H1 (cell line): ENCODE measurements around the gene CFAP61. TPM values are rescaled to one million over a fixed set of nuclear protein-coding genes. Genes with fewer than 3 reads are reported as not detected.

Experiments
- CTCF ChIA-PET: fragments of 300-600 bp; sonication (Branson Sonifier 250); formaldehyde crosslinking; loops from one replicate; lab custom pipeline; 2021; ENCODE audit not compliant: partially characterized antibody; lab: Charles Lee
- POLR2A ChIA-PET: fragments of 300-600 bp; sonication (Branson Sonifier 250); formaldehyde crosslinking; loops from one replicate; lab custom pipeline; 2021; ENCODE audit warnings: inconsistent platforms; ENCODE audit not compliant: partially characterized antibody; lab: Charles Lee
- DNase-seq, 2 experiments: peaks; one replicate each; pipeline versions ENCODE4 v3.0.0 to v3.0.0-alpha.2; 2010 to 2022; ENCODE audit warnings: low spot score in 2 of 2, low read depth in 1 of 2, mixed read lengths in 1 of 2
- FAIRE-seq: peaks from 2 replicates; lab custom pipeline; 2011; peaks lifted over from hg19 to GRCh38; lab: Jason Lieb, UNC
- H2AFZ ChIP-seq: 2 replicates; pipeline ENCODE4 v1.8.1; 2012; ENCODE audit warnings: low read length, inconsistent platforms
- H2AK5ac ChIP-seq: 2 replicates; pipeline ENCODE4 v1.6.1; 2013; ENCODE audit warnings: low read depth, low read length
- H2BK120ac ChIP-seq: replicated peaks from 2 replicates; pipeline ENCODE3; 2013; ENCODE audit warnings: low read depth, low read length, inconsistent platforms
- H2BK12ac ChIP-seq: 2 replicates; pipeline ENCODE4 v1.6.1; 2013; ENCODE audit warnings: low read depth, low read length
- H2BK15ac ChIP-seq: 2 replicates; pipeline ENCODE4 v1.6.1; 2013; ENCODE audit warnings: low read length
- H2BK20ac ChIP-seq: 2 replicates; pipeline ENCODE4 v1.6.1; 2013; ENCODE audit warnings: low read length
- H2BK5ac ChIP-seq: 2 replicates; pipeline ENCODE4 v1.6.1; 2013; ENCODE audit warnings: low read depth, low read length
- H3K14ac ChIP-seq: 2 replicates; pipeline ENCODE4 v1.6.1; 2013; ENCODE audit warnings: inconsistent platforms; ENCODE audit not compliant: insufficient read length
- H3K18ac ChIP-seq: 2 replicates; pipeline ENCODE4 v1.6.1; 2013; ENCODE audit warnings: low read length; ENCODE audit errors: extremely low read depth
- H3K23ac ChIP-seq: 2 replicates; pipeline ENCODE4 v1.6.1; 2013; ENCODE audit warnings: inconsistent platforms; ENCODE audit not compliant: insufficient read length
- H3K23me2 ChIP-seq: 2 replicates; pipeline ENCODE4 v1.6.1; 2013; ENCODE audit warnings: low read depth, low read length
- H3K27ac ChIP-seq: 2 replicates; pipeline ENCODE4 v1.6.1; 2011; ENCODE audit warnings: low read depth, low read length, inconsistent platforms
- H3K27me3 ChIP-seq, 4 experiments: replicated peaks in 1 of 4; 1 replicate in 1 of 4; 2 replicates in 3 of 4; pipeline versions ENCODE4 v1.6.1 to v1.8.1; 2011 to 2013; ENCODE audit warnings: low read length in 3 of 4, mild to moderate bottlenecking in 3 of 4, inconsistent platforms in 2 of 4, mixed read lengths in 2 of 4, moderate library complexity in 1 of 4; ENCODE audit not compliant: control insufficient read depth in 3 of 4, insufficient read depth in 3 of 4; ENCODE audit errors: extremely low read depth in 1 of 4
- H3K36me3 ChIP-seq, 4 experiments: 2 replicates each; pipeline versions ENCODE4 v1.6.1 to v1.8.1; 2011 to 2013; ENCODE audit warnings: mild to moderate bottlenecking in 4 of 4, low read length in 3 of 4, moderate library complexity in 2 of 4, control low read depth in 1 of 4, inconsistent platforms in 1 of 4; ENCODE audit not compliant: insufficient read depth in 4 of 4, control insufficient read depth in 2 of 4
- H3K4ac ChIP-seq: replicated peaks from 2 replicates; pipeline ENCODE3; 2013; ENCODE audit warnings: low read length, low read depth, mixed read lengths, inconsistent platforms; ENCODE audit not compliant: insufficient read length
- H3K4me1 ChIP-seq, 4 experiments: replicated peaks in 1 of 4; 1 replicate in 1 of 4; 2 replicates in 3 of 4; pipeline versions ENCODE4 v1.6.1 to v1.8.1; 2011 to 2013; ENCODE audit warnings: low read length in 3 of 4, inconsistent platforms in 2 of 4, mixed read lengths in 1 of 4; ENCODE audit not compliant: insufficient read depth in 4 of 4, control insufficient read depth in 3 of 4
- H3K4me2 ChIP-seq, 2 experiments: 2 replicates each; pipeline versions ENCODE4 v1.6.1 to v1.8.1; 2011 to 2013; ENCODE audit warnings: low read depth in 2 of 2, low read length in 2 of 2, control low read depth in 1 of 2, inconsistent platforms in 1 of 2, mild to moderate bottlenecking in 1 of 2; ENCODE audit not compliant: insufficient read depth in 1 of 2
- H3K4me3 ChIP-seq, 4 experiments: fragments of 200-600, 300-600 bp in 1 of 4; sonication (generic), shearing (Covaris generic), sonication (Bioruptor Twin) in 1 of 4; 2 replicates each; pipeline versions ENCODE4 v1.5.1 to v1.8.1; 2011 to 2016; ENCODE audit warnings: low read length in 4 of 4, low read depth in 3 of 4, control low read depth in 2 of 4, inconsistent platforms in 2 of 4, mild to moderate bottlenecking in 2 of 4, mixed read lengths in 1 of 4, moderate library complexity in 1 of 4; ENCODE audit not compliant: insufficient read depth in 2 of 4; ENCODE audit errors: extremely low read depth in 1 of 4
- H3K56ac ChIP-seq: replicated peaks from 2 replicates; pipeline ENCODE3; 2013; ENCODE audit warnings: low read depth, mild to moderate bottlenecking, mixed read lengths, low read length, inconsistent platforms; ENCODE audit not compliant: insufficient read length
- H3K79me1 ChIP-seq: 2 replicates; pipeline ENCODE4 v1.6.1; 2013; ENCODE audit warnings: low read depth, low read length, control low read depth
- H3K79me2 ChIP-seq, 2 experiments: 2 replicates each; pipeline versions ENCODE4 v1.6.1 to v1.8.1; 2012 to 2013; ENCODE audit warnings: low read length in 2 of 2, mild to moderate bottlenecking in 2 of 2, inconsistent platforms in 1 of 2; ENCODE audit not compliant: insufficient read depth in 2 of 2, control insufficient read depth in 1 of 2
- H3K9ac ChIP-seq, 4 experiments: replicated peaks in 1 of 4; 1 replicate in 1 of 4; 2 replicates in 3 of 4; pipeline versions ENCODE4 v1.6.1 to v1.8.1; 2011 to 2013; ENCODE audit warnings: low read depth in 3 of 4, low read length in 3 of 4, control low read depth in 2 of 4, mild to moderate bottlenecking in 2 of 4, moderate library complexity in 2 of 4, inconsistent platforms in 1 of 4; ENCODE audit errors: extremely low read depth in 1 of 4
- H3K9me3 ChIP-seq, 2 experiments: 2 replicates each; pipeline versions ENCODE4 v1.6.1 to v1.8.1; 2012 to 2013; ENCODE audit warnings: mild to moderate bottlenecking in 2 of 2, moderate library complexity in 2 of 2, control low read depth in 1 of 2, inconsistent platforms in 1 of 2, low read depth in 1 of 2, low read length in 1 of 2, mixed read lengths in 1 of 2; ENCODE audit not compliant: insufficient read depth in 2 of 2
- H4K20me1 ChIP-seq, 2 experiments: replicated peaks in 1 of 2; 2 replicates each; pipeline versions ENCODE3 to v1.8.1; 2011 to 2013; ENCODE audit warnings: inconsistent platforms in 2 of 2, low read length in 2 of 2, mild to moderate bottlenecking in 1 of 2; ENCODE audit not compliant: insufficient read depth in 2 of 2, control insufficient read depth in 1 of 2
- H4K5ac ChIP-seq: 2 replicates; pipeline ENCODE4 v1.6.1; 2013; ENCODE audit warnings: low read length, low read depth, mixed read lengths, inconsistent platforms; ENCODE audit not compliant: insufficient read length
- H4K8ac ChIP-seq: 2 replicates; pipeline ENCODE4 v1.8.0; 2013; ENCODE audit warnings: mild to moderate bottlenecking, moderate library complexity, low read length, inconsistent platforms; ENCODE audit not compliant: insufficient read depth; ENCODE audit errors: extremely low read depth
- H4K91ac ChIP-seq: replicated peaks from 2 replicates; pipeline ENCODE3; 2013; ENCODE audit warnings: low read length, mixed read lengths, inconsistent platforms; ENCODE audit not compliant: insufficient read length
- CHD2 ChIP-seq: IDR thresholded peaks from 2 replicates; pipeline ENCODE4 v1.6.1; 2012; ENCODE audit warnings: low read length, improper control_type of control experiment
- JUN ChIP-seq: IDR thresholded peaks from 2 replicates; pipeline ENCODE4 v1.6.1; 2011; ENCODE audit warnings: low read depth, mild to moderate bottlenecking, improper control_type of control experiment, low read length
- JUND ChIP-seq: IDR thresholded peaks from 2 replicates; pipeline ENCODE4 v1.6.1; 2011; ENCODE audit warnings: mild to moderate bottlenecking, improper control_type of control experiment, low read length
- KDM4A ChIP-seq: IDR thresholded peaks from one replicate; pipeline ENCODE4 v1.7.1; 2012; ENCODE audit warnings: low read depth, mild to moderate bottlenecking, moderate library complexity, low read length, inconsistent platforms; ENCODE audit not compliant: severe bottlenecking
- NANOG ChIP-seq: IDR thresholded peaks from 2 replicates; pipeline ENCODE4 v1.6.1; 2011; ENCODE audit warnings: low read length, low read depth, mild to moderate bottlenecking, inconsistent platforms; ENCODE audit not compliant: insufficient read depth, poor library complexity, severe bottlenecking
- PHF8 ChIP-seq: fragments of 200-600 bp; sonication (generic); conservative IDR thresholded peaks from 2 replicates; pipeline ENCODE4 v1.7.1; 2012; ENCODE audit warnings: low read depth, mild to moderate bottlenecking, inconsistent platforms, low read length, moderate library complexity
- RXRA ChIP-seq: IDR thresholded peaks from 2 replicates; pipeline ENCODE4 v1.6.1; 2011; ENCODE audit warnings: low read depth, mild to moderate bottlenecking, low read length, moderate library complexity; ENCODE audit not compliant: insufficient read depth
- SAP30 ChIP-seq: fragments of 300-600 bp; sonication (generic); IDR thresholded peaks from 2 replicates; pipeline ENCODE4 v1.7.1; 2012; ENCODE audit warnings: low read length, moderate library complexity, mild to moderate bottlenecking, inconsistent platforms; ENCODE audit not compliant: insufficient read depth, insufficient replicate concordance
- SP2 ChIP-seq: IDR thresholded peaks from 2 replicates; pipeline ENCODE4 v1.6.1; 2012; ENCODE audit warnings: mild to moderate bottlenecking, low read length, inconsistent platforms
- TAF1 ChIP-seq: IDR thresholded peaks from 2 replicates; pipeline ENCODE4 v1.6.1; 2011; ENCODE audit warnings: mild to moderate bottlenecking, low read depth, low read length
- YY1 ChIP-seq: IDR thresholded peaks from 2 replicates; pipeline ENCODE4 v1.6.1; 2011; ENCODE audit warnings: low read depth, mild to moderate bottlenecking, low read length
- WGBS, 2 experiments: shearing (Covaris generic) in 1 of 2; methylation state at CpG; one replicate each; pipeline versions ENCODE4 v1.1.6 to v1.1.7; 2013 to 2015; ENCODE audit warnings: low lambda C conversion rate in 2 of 2, mixed read lengths in 2 of 2, inconsistent platforms in 1 of 2, low coverage in 1 of 2, missing lambda C conversion rate in 1 of 2; ENCODE audit not compliant: insufficient replicate concordance in 2 of 2, insufficient coverage in 1 of 2, insufficient read length in 1 of 2; ENCODE audit errors: extremely low coverage in 1 of 2, missing lambda C conversion rate in 1 of 2; 5-methylcytosine and 5-hydroxymethylcytosine counted together
- polyA plus RNA-seq, 7 experiments: library from polyadenylated mRNA; depleted of rRNA in 3 of 7; stranded (reverse) in 5 of 7; unstranded in 2 of 7; fragments of >200 nt in 5 of 7; fragments of 200-250 nt in 2 of 7; gene quantifications; 1 replicate in 5 of 7; 2 replicates in 1 of 7; 4 replicates in 1 of 7; pipeline versions ENCODE4 v1.2.1 to v1.2.3, GENCODE V29; 2011 to 2013; ENCODE audit warnings: missing spikeins in 2 of 7, mixed read lengths in 2 of 7
- total RNA-seq: library from RNA; stranded (reverse); fragmentation: NEBNext Ultra II Directional; extraction: Animal tissue kit (Norgen Biotek cat#: 25700); gene quantifications from 2 replicates; pipeline ENCODE4 v1.2.1, GENCODE V29; 2021
- TF ChIP-seq, protein P1 (sequence below): IDR thresholded peaks from 2 replicates; pipeline ENCODE4 v1.6.1; 2011; ENCODE audit warnings: low read length, improper control_type of control experiment

The CFAP61 gene
- total and polyA plus RNA-seq, 2 of the 8 experiments (the other 6 are each of a cell fraction or from before 2014, with no cell fraction given): 0.29 to 0.61 TPM

DNA sequence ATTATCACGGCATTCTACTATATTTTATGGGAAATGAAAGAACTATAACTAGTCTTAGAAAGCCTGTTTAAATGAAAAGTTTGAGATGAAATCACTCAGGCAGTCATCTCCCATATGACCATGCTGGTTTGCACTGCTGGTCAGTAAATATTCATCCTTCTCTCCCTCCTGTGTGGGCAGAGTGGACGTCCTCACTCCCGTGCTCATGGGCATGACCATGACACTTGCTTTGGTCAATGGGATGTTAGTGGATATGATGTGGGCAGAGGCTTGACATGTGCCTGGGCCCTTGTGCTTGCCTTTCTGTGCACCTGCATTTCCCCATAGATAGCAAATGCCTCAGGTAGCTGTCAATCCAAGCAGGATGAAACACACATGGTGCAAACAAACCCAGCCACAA lies 222.5 kb downstream of the CFAP61 start:
- Histone ChIP-seq H3K4me2 (no peak overlapping the region), H2BK120ac (no peak overlapping the region), H4K20me1 (no peaks in the 10 kb centered on the region), H4K8ac (no peak overlapping the region), H3K9me3 (no peaks in the 10 kb centered on the region; a peak in 1 of 4 replicates), H2AK5ac (no peak overlapping the region), H3K79me2 (no peaks in the 10 kb centered on the region), H3K56ac (no peak overlapping the region), H3K4me1 (no peaks in the 10 kb centered on the region; a peak in 1 of 7 replicates), H2BK20ac (no peak overlapping the region), H3K27ac (no peak overlapping the region), H2BK5ac (no peak overlapping the region), H3K36me3 (no peaks in the 10 kb centered on the region), H3K27me3 (no peaks in the 10 kb centered on the region), H4K5ac (no peak overlapping the region), H4K91ac (no peak overlapping the region), H3K79me1 (no peaks in the 10 kb centered on the region), H3K23ac (no peak overlapping the region), H3K9ac (no peak overlapping the region), H3K4me3 (no peak overlapping the region), H2AFZ (no peak overlapping the region), H2BK12ac (no peak overlapping the region), H3K18ac (no peak overlapping the region), H3K14ac (peak overlapping the region; percentile 35), H3K4ac (no peak overlapping the region), H2BK15ac (no peak overlapping the region), H3K23me2 (no peaks in the 10 kb centered on the region)
- CTCF ChIA-PET: interaction anchor here (0.6 to 1.3 kb wide), 3 partner anchors 18 to 319 kb away, joined by 3 to 4 read pairs (median 3); no protein-coding TSS in a partner anchor
- FAIRE-seq (no peak), DNase-seq (no peak)
- POLR2A ChIA-PET: no interaction called here
- 83% methylated on average over 3 of the region's 3 CpGs; no CpG with 5 or more reads in 1 of the 2 experiments for WGBS, 2 experiments
- TF ChIP-seq JUND: no peak
- TF ChIP-seq PHF8: no peak
- no peak for TF ChIP-seq KDM4A
- TF ChIP-seq NANOG: no peak
- no peak for TF ChIP-seq TAF1
- no peak for TF ChIP-seq SP2
- TF ChIP-seq RXRA: no peak
- TF ChIP-seq CHD2: no peak
- TF ChIP-seq SAP30: no peak
- TF ChIP-seq YY1: no peak
- no peak for TF ChIP-seq JUN
- TF ChIP-seq, protein P1, sequence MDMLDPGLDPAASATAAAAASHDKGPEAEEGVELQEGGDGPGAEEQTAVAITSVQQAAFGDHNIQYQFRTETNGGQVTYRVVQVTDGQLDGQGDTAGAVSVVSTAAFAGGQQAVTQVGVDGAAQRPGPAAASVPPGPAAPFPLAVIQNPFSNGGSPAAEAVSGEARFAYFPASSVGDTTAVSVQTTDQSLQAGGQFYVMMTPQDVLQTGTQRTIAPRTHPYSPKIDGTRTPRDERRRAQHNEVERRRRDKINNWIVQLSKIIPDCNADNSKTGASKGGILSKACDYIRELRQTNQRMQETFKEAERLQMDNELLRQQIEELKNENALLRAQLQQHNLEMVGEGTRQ: no peak
